NCI-H510A treated with DMSO at 0.1 percent for 48 hours (cell line): Measurements from ENCODE around the gene SULT4A1.
"Not testable (repeated sequence)": the region's sequence is repeated elsewhere in the genome, so short reads cannot be mapped to it uniquely, and the experiment has no call there.

Experiments used
- DNase-seq: peaks from one replicate; lab custom pipeline; 2025; lab: John Stamatoyannopoulos, UW

Gene SULT4A1

DNA sequence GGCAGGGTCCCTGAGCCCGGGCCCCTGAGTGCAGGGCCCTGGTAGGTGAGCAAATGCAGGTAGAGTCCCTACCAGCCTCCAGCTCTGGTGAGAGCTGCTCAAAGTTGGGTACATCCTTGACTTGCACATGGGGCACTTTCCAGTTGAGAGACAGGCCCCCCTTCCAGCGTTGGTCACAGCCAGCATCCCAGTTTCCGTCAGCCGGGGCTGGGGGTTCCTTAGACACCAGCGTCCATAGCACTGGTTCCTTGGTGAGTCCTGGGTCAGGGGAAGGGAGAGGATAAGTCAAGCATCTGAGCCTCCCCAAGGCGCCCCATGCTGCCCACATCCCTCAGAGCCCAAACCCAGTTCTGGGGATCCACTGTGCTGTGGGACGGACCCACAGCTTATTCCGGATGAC, 23.9 kb upstream of the SULT4A1 start:
- DNase-seq, result no peak

DNA sequence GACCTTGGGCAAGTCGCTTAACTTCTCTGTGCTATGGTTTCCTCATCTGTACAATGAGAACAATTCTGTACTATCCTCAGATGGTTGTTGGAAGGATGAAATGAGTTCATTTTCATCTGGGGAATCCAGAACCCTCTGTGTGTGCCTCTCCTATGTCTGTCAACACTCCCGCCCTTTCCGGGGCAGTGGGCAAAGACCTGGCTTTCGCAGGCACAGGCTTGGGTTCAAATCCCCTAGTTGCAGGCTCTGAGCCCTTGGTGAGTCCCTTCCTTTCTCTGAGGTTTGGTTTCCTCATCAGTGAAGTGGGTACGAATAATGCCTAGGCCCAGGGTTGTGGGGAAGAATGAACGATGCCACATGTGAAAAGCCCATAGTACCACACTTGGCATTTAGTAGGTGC, 23.5 kb upstream of the SULT4A1 start:
- DNase-seq, result no peak

DNA sequence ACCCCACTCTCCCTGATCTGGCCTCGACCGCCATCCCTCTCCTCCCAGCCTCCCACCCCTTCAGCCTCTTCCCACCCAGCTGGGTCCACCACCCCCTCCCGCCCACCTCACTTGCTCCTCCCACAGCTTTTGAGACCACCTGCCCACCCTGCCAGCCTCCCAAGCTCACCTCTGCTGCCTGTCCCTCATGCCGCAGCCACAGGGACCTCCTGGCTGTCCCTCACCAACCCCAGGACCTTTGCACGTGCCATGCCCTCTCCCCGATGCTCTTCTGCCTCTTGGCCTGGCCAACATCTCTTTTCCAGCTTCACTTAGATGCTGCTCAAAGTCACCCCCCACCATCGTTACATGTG, 23.0 kb upstream of the SULT4A1 start:
- no peak for DNase-seq

DNA sequence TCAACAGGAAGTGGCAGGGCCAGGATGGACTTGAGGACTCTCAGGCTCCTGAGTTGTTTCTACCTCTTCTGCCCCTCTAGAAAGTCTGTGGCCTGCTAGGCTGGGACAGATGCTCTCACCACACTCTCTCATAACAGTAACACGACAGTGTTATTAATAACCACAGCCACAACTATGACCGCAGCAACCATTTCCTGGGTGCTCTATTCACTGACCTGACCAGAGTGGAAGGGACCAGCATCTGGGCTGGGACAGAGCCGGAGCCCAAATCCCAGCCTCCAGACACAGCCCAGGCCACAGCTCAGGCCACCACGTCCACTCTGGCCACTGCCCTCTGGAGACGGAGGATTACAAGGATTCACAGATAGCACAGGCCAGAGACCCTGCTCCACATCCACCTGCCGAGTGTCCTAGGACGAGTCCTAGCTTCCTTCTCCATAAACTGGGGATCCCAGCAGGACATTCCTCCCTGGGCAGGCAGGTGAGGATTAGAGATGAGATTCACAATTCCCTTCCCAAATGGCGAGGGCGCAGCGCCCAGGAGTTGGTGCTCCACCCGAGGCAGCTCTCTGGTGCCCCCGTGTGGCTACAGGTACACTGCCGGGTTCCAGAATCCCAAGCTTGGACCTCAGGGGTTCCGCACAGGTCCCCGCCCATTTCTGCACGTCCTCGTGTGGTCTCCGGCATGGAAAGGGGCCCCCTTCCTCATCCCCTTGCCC, 22.4 kb upstream of the SULT4A1 start:
- peak; percentile 20 for DNase-seq

DNA sequence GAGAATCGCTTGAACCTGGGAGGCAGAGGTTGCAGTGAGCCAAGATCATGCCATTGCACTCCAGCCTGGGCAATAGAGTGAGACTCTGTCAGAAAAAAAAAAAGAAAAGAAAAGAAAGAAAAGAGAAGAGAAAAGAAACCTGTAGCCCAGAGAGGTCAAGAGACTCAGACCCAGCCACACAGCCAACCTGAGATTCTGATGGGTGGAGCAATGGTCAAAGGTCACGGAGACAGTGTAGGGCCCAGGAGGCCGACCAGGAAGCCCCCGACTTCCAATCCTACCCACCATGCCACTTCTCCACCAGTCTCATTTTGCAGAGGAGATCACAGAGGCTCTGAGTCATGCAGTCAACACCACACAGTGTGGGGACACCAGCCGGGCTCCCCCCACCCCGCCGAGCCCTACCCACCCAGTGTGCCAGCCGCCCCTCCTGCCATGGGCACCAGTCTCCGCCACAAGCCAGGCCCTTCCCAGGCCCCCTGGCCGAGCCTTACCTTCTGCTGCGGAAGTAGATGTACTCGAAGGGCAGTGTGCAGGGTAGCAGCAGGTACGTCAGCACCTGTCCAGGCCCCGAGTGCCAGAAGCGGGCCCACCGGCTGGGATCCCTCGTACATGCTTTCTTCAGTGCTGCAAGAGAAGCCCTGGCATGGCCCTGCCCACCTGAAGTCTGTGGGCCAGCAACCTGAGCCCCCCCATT, 21.6 kb upstream of the SULT4A1 start:
- no peak for DNase-seq

DNA sequence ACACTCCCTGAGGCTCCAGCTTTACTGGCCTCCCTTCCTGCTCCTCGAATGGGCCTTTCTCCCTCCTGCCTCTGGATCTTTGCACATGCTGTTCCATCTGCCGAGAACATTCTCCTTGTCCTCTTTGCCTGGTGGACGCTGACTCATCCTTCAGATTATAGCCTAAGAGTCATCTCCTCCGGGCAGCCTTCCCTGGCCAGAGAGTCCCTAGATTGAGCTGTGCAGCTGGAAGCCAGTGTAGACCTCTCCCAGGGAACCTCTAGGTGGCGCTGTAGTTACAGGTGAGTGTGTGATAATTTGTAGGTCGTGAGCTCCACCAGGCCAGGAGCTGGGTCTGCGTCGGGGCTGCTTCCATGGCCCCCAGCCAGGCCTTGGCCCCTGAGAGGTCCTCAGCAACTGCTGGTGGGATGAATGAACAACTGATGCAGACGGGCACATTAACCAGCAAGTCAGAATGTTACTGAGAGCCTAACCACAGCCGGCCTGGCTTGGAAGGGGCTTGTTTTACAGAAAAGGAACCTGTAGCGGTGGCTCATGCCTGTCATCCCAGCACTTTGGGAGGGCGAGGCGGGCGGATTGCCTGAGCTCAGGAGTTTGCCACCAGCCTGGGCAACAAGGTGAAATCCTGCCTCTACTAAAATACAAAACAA, 20.8 kb upstream of the SULT4A1 start:
- peak; percentile 46 for DNase-seq

DNA sequence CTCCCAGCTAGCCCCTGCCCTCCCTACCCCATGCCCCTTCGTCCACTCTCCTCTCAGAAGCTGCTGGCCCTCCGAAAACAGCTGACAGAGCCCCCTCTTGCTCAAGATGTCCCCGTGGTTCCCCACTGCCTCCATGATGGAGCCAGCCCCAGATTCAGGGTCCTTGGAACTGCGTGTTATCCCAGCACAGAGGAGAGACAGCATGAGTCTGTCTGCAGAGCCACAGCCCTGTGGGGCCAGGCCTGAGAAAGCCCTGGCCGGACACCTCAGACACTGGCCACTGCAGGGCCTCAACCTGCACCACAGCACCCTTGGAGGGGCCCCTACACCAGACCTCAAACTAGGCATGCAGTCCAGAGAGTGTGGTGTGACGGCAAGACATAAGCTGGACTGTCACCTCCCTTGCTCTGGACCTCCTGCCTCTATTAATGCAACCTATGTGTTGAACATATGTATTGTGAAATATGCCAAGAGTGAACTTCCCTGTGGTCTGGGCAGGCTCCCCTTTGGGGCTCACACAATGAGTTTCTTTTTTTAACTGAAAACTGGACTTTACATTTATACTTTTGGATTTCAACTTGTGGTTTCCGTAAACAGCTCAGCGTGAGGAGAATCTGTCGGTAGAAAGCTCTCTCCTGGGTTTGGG, 19.9 kb upstream of the SULT4A1 start:
- no peak for DNase-seq

DNA sequence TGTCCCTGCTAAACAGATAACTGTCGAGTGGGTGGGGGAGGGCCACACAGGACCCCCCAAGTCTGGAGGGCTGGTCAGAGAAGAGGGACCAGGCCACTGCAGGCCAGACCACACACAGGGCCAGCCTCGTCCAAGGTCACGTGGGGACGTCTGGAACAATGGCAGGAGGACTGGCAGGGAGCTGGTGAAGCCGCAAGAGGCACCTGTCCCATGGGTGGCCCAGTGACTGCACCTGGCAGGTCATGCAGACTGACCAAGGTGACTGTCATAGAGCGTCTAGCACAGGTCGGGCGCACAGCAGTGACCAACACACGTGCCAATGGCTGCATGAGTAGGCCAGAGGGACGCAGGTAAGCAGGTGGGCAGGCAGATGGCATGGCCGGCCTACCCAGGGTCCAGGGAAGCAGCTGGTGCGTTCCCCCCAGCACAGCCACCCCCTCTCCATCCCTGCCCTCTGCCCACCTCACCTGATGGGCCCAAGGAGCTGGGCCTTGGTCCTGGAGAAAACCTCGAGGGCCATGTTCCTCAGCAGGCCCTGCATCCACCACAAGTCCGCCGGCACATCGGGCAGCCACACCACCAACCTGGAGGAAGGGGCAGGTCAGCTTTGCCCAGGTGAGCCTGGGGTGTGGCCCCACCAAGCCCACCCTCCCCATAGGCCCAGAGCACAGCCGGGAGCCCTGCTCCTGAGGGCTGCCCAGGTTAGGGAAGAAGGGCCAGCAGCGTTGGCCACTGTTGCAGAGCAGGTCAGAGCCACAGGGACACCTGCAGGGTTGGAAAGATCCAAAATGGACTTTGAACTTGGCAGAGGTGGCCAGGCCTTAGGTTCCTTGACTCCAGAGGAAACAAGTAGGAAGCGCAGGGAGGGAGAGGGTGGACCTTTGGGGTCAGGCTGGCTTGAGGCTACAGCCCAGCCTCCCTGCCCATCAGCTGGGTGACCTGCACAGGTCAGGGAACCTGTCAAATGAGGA, 19.1 kb upstream of the SULT4A1 start:
- DNase-seq, result no peak

DNA sequence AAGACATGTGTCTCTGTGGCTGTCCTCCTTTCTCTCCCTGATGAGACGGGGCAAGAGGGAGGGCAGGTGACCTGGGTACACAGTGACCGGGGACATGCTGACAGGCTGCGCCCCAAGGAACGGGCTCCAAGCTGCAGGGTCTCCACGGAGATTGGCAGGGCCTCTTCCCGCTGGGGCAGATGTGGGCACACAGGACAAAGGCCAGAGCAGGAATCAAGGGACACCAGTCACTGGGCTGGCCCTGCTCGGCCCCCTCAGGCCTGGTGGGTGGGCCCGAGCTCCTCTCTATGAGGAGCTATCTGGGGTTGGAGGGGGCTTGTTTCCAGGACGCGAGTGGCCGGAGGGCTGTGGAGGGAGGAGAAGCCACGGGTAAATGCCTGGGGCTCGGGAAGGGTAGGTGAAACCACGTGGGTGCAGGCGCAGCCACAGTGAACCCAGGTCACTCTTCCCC, 18.3 kb upstream of the SULT4A1 start:
- DNase-seq, result no peak

DNA sequence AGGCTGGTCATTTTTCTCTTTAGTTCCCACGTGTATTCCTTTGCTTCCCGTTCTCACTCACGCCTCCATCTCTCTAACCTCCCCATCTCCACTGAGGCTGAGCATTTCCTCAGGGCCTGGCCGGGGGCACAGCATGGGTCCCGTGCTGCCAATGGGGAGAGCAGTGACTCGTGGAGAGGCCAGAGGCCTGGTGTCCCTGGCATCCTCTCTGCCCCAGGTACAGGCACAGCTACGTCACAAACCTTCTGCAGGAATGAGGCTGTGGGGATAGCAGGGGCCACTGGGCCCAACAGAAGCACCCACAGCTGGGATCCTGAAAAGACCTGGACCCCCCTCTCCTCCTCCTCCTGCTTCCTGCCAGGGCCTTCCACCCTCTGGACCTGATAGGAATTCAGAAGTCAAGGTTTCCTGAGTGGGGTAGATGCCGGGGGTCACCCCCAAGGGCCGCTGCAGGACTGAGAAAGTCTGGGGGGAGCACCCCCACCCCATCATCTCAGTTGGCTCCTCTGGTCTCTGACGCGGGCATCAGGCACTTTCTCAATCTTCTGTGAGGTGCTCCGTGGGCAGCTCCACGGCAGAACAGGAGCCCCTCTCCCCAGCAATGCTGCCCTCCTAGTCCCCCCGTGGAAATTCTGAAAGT, 17.7 kb upstream of the SULT4A1 start:
- no peak for DNase-seq

DNA sequence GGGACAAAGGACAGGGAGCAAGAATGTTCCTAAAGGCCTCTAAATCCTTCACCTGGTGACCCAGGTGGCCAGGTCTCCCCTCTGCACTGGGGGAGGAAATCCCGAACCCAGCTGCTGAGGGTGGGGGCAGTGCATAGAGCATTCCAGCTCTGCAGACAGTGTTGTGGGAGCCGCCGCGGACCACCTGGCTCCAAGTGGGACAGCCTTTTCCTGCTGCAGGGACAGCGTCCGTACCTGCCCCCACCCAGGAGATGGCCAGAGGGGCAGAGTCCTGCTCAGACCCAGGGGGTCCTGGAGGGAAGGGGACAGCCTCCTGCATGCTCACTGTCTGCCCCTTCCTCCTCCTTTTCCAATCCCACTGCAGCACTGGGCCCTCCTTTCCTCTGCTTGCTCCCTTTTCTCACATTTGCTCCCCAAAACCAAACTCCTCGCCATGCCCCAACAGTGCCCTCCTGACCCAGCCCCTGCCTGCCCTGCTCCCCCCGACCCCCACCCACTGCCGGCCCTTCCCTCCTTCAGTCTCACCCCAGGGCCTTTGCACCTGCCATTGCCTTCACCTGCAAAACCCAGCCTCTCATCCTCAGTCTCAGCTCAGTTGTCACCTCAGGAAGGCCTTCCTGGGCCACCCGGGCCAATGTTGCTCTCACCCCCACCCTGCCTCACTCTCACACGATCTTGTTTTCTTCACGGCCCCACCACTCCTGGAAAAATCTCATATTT, 16.7 kb upstream of the SULT4A1 start:
- DNase-seq, result no peak

DNA sequence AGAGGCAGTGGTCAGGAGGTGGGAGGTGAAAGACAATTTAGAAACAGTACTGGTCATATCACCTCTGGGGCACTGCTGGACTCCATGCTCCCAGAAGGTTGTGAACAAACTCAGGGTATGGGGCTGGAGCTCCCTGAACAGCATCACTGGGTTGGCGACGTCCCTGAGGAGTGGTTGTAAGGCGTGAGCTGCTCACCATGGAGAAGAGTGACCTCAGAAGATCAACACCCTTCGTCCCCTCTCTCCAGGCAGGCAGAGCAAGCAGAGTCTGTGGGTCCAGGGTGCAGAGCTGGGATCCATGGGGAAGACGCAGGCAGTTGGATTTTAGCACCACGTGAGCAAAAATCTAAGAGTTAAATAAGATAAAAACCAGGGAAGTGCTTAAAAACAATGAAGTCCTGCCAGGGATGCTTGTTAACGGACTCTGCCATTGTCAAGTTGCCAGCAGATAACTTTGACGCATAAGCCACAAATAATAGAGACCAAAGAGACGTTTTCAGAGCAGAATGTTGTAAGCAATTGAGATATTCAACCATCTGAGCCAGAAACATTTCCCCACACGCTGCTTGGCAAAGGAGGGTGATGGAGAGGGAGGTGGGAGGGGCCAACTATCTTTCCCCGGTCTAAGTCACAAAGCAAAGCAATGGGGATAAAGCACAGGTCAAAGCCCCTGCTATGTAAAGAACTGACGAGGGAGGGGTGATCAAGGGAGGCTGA, 15.9 kb upstream of the SULT4A1 start:
- DNase-seq, result no peak

DNA sequence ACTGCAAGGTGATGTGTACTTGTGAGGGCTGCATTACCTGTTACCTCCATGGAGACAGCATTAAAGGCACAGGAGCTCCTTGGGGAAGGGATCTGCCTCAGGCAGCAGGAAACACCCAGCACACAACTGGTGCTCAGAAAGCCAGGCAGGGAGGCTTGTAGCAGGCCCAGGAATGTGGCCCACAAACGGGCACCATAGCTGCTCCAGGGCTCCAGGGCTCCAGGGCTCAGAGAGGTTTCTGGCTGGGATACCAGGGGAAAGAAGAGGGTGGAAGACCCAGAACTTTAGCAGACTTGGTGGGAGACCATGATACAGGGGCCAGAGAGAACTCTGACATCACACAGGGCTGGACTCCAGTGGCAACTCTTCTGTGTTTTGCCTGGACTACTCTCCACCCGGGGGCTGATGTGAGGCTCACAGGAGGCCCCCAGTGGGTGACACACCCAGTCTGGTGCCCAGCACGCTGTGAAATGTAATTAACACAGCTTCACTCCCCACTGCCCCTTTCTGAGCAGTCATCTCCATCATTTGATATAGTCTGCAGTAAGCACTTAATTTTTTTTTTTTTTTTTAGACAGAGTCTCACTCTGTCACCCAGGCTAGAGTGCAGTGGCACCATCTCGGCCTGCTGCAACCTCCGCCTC, 14.7 kb upstream of the SULT4A1 start:
- DNase-seq, result no peak

DNA sequence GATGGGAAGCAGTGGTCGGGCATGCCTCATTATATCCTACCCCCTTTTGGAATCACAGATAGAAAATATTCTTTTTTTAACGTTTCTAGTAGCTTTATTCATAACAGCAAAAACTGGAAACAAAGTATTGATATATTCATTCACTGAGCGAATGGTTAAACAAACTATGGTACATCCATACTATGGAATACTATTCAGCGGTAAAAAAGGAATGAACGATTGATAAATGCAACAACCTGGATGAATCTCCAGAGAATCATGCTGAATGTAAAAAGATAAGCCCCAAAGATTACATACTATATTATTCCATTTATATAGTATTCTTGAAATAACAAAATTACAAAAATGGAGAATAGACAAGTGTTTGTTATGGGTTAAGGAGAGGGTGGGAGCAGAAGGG, 7.5 kb upstream of the SULT4A1 start:
- DNase-seq, result no peak

DNA sequence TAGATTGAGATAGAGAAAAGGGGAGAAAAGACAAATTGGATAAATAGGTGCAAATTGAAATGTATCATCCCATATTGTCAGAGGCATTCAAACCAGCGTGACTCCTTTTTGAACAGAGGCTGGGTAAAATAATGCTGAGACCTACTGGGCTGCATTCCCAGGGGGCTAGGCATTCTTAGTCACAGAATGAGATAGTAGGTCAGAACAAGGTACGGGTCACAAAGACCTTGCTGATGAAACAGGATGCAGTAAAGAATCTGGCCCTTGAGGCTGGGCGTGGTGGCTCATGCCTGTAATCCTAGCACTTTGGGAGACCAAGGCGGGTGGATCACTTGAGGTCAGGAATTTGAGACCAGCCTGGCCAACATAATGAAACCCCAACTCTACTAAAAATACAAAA, 6.7 kb upstream of the SULT4A1 start:
- DNase-seq, result not testable (repeated sequence)

DNA sequence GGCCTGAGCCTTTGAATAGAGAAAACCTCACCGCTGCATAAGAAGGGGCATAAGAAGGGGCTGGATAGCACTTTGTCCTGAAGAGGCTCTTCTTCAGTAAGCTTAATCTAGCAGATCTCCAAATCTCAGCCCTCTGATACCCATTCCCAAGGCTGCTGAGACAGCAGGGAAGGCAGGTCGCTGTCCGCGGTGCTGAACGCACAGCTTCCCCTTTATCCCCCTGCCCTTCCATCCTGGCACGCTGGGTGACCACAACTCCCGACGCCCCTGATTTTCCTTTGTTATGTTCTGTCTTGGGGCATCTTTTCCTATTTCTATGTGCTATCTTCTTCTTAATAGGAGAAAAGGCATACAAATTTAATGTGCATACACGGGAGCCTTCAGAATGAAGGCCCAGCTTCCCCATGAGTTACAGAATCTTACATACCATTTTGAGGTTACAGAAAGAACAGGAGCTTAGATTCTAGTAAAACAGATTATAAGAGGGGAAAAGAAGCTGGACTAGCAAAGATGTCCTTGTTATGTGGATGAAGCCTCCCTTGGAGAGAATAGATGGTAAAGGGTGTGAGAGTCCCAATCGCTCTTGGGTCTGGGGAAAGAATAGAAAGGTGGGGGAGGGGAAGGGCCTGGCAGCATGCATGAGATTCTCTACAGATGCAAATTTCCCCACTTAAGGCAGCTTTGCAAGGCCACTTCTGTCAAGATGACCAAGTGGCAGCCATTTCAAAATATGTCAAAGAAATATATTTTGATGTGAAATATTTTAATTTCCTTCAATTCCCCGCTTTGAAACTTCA, 5.7 kb upstream of the SULT4A1 start:
- DNase-seq, result no peak

DNA sequence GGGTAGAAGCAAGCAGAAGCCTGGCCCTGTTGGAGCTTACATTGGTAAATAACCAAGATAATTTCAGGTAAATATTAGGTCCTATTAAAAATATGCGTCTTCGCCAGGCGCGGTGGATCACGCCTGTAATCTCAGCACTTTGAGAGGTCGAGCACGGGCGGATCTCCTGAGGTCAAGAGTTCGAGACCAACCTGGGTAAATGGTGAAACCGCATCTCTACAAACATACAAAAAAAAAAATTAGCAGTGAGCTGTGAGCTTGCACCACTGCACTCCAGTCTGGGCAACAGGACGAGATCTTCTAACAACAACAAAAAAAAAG, 529 bp upstream of the SULT4A1 start:
- DNase-seq, result no peak

DNA sequence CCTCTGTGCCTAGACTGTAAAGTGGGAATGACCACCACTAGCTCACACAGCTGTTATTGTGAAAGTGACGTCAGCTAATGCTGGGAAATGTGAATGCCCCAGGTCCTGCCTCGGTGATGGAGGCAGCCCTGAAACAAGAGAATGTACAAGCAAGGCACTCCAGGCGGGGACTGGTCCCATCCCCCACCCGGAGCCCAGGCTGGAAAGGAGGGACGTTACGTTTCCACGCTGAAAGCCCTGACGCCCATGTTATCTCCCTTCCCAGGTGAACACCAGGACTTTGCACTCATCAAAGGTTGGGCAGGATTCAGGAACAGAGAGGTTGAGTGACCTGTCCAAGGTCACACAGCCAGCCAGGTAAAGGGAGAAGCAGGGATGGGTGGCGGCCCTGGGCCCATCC, 784 bp downstream of the SULT4A1 start:
- no peak for DNase-seq

DNA sequence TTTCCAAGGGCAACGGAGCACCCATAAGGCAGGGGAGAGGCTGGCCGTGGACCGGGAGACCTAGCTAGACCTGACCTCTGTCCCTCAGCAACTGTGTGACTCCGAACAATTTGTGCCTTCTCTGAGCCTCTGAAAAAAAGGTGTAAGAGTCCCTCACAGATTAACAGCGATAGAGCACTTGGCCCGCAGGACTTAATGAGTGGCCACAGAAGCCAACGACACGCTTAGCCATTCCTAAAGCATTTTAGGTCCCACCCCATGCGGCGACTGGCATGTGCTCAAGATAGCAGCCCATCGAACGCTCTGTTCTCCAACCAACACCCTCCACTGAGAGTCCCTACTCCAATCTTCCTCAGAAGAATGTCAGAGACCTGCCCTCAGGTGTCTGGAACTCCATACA, 1.5 kb downstream of the SULT4A1 start:
- no peak for DNase-seq
